HepG2 (cell line): ENCODE data around the gene DSTN. TPM values are rescaled to one million over a fixed set of nuclear protein-coding genes. Genes with fewer than 3 reads are reported as not detected.
A peak's percentile ranks its signal among the peaks of the same experiment; 100 is the strongest.

Experiments used
- CSRNP1 ChIP-seq: sonication (generic); formaldehyde crosslinking; IDR thresholded peaks from 2 replicates; pipeline ENCODE4 v1.8.1; 2023; ENCODE audit warnings: mild to moderate bottlenecking, missing genetic modification reagents
- EED ChIP-seq: sonication (generic); formaldehyde crosslinking; IDR thresholded peaks from 2 replicates; pipeline ENCODE4 v1.5.0; 2020; ENCODE audit warnings: mild to moderate bottlenecking, missing genetic modification reagents
- FOXA3 ChIP-seq: IDR thresholded peaks from 2 replicates; pipeline ENCODE4 v1.6.1; 2016; ENCODE audit warnings: missing genetic modification reagents, missing compliant biosample characterization
- FOXP4 ChIP-seq: sonication (generic); formaldehyde crosslinking; IDR thresholded peaks from 2 replicates; pipeline ENCODE4 v1.4.0; 2020; ENCODE audit warnings: missing genetic modification reagents
- KAT8 ChIP-seq: IDR thresholded peaks from 2 replicates; pipeline ENCODE4 v1.6.1; 2016; ENCODE audit warnings: missing genetic modification reagents, missing compliant biosample characterization
- MTF1 ChIP-seq: sonication (generic); formaldehyde crosslinking; IDR thresholded peaks from 2 replicates; pipeline ENCODE4 v1.5.0; 2020; ENCODE audit warnings: missing genetic modification reagents
- MTF2 ChIP-seq: sonication (generic); formaldehyde crosslinking; IDR thresholded peaks from 2 replicates; pipeline ENCODE4 v1.5.0; 2020; ENCODE audit warnings: missing genetic modification reagents, borderline replicate concordance
- MYNN ChIP-seq: sonication (generic); formaldehyde crosslinking; IDR thresholded peaks from 2 replicates; pipeline ENCODE4 v1.4.0; 2020; ENCODE audit warnings: mild to moderate bottlenecking, low read depth, missing genetic modification reagents
- NR2F1 ChIP-seq, 2 experiments: fragments of 450-650 bp in 1 of 2; formaldehyde crosslinking in 1 of 2; IDR thresholded peaks; 2 replicates each; pipeline versions ENCODE4 v1.5.0 to v1.6.1; 2016 to 2020; ENCODE audit warnings: mild to moderate bottlenecking in 1 of 2, missing compliant biosample characterization in 1 of 2, missing genetic modification reagents in 1 of 2, moderate library complexity in 1 of 2
- RCOR2 ChIP-seq: IDR thresholded peaks from 2 replicates; pipeline ENCODE4 v1.6.1; 2016; ENCODE audit warnings: missing biosample characterization, missing genetic modification reagents
- SRSF4 ChIP-seq: fragments of 200-400 bp; formaldehyde crosslinking; IDR thresholded peaks from one replicate; pipeline ENCODE4 v1.6.1; 2018; ENCODE audit warnings: mild to moderate bottlenecking, low read depth, low read length, moderate library complexity; ENCODE audit not compliant: poor library complexity, severe bottlenecking
- STAT5B ChIP-seq: sonication (generic); formaldehyde crosslinking; IDR thresholded peaks from 2 replicates; pipeline ENCODE4 v1.4.0; 2020; ENCODE audit warnings: missing genetic modification reagents
- TRIM24 ChIP-seq: sonication (generic); formaldehyde crosslinking; IDR thresholded peaks from 2 replicates; pipeline ENCODE4 v1.8.0; 2022; ENCODE audit warnings: mild to moderate bottlenecking, missing genetic modification reagents
- U2AF1 ChIP-seq: fragments of 200-400 bp; formaldehyde crosslinking; optimal IDR thresholded peaks from 2 replicates; pipeline ENCODE3; 2017; ENCODE audit warnings: mild to moderate bottlenecking, low read depth, low read length
- YEATS4 ChIP-seq: sonication (generic); formaldehyde crosslinking; IDR thresholded peaks from 2 replicates; pipeline ENCODE4 v1.4.0; 2020; ENCODE audit warnings: missing genetic modification reagents, borderline replicate concordance
- ZEB1 ChIP-seq: IDR thresholded peaks from 2 replicates; pipeline ENCODE4 v1.6.1; 2012; ENCODE audit warnings: mild to moderate bottlenecking, low read depth, inconsistent platforms; ENCODE audit not compliant: insufficient replicate concordance
- ZNF256 ChIP-seq: sonication (generic); formaldehyde crosslinking; conservative IDR thresholded peaks from 2 replicates; pipeline ENCODE4 v1.4.0; 2020; ENCODE audit warnings: missing genetic modification reagents
- ZNF496 ChIP-seq: sonication (generic); formaldehyde crosslinking; IDR thresholded peaks from 2 replicates; pipeline ENCODE4 v1.8.1; 2023; ENCODE audit warnings: mild to moderate bottlenecking, moderate library complexity, missing genetic modification reagents; ENCODE audit not compliant: insufficient replicate concordance
- ZNF510 ChIP-seq: sonication (generic); formaldehyde crosslinking; IDR thresholded peaks from 2 replicates; pipeline ENCODE4 v1.4.0; 2020; ENCODE audit warnings: low read depth, mild to moderate bottlenecking, missing genetic modification reagents
- ZNF563 ChIP-seq: sonication (generic); formaldehyde crosslinking; IDR thresholded peaks from 2 replicates; pipeline ENCODE4 v1.8.0; 2022; ENCODE audit warnings: mild to moderate bottlenecking, moderate library complexity, missing genetic modification reagents
- ZNF580 ChIP-seq: IDR thresholded peaks from 2 replicates; pipeline ENCODE4 v1.6.1; 2016; ENCODE audit warnings: low read depth, borderline replicate concordance
- ZNF782 ChIP-seq: sonication (generic); formaldehyde crosslinking; IDR thresholded peaks from 2 replicates; pipeline ENCODE4 v1.4.0; 2020; ENCODE audit warnings: missing genetic modification reagents, mild to moderate bottlenecking, borderline replicate concordance
- polyA plus RNA-seq, 8 experiments: library from polyadenylated mRNA; depleted of rRNA in 3 of 8; stranded (reverse) in 7 of 8; unstranded in 1 of 8; fragments of >200 nt; fragmentation: Illumina TruSeq in 4 of 8; extraction: Trizol in 4 of 8; gene quantifications; 2 replicates each; pipeline versions ENCODE4 v1.2.1 to v1.2.3, GENCODE V29; 2011 to 2016; ENCODE audit warnings: low read depth in 4 of 8, missing spikeins in 1 of 8, mixed read lengths in 1 of 8; ENCODE audit not compliant: insufficient read depth in 1 of 8
- total RNA-seq, 5 experiments: library from RNA; depleted of rRNA; stranded (reverse); fragments of >200 nt; fragmentation: Illumina TruSeq; extraction: Trizol; gene quantifications; 2 replicates each; pipeline ENCODE4 v1.2.3, GENCODE V29; 2016; ENCODE audit warnings: low read depth in 1 of 5
- TF ChIP-seq, protein P1 (sequence below): sonication (generic); formaldehyde crosslinking; IDR thresholded peaks from 2 replicates; pipeline ENCODE4 v1.5.1; 2020; ENCODE audit warnings: missing genetic modification reagents, mild to moderate bottlenecking, borderline replicate concordance
- TF ChIP-seq, protein P2 (sequence below): sonication (generic); formaldehyde crosslinking; IDR thresholded peaks from 2 replicates; pipeline ENCODE4 v1.4.0; 2020; ENCODE audit warnings: mild to moderate bottlenecking, missing genetic modification reagents

The DSTN gene
- total and polyA plus RNA-seq, 2 of the 13 experiments (the other 11 are each of a cell fraction or from before 2014, with no cell fraction given), result 27.6 to 106 TPM

- peak; percentile 72 for TF ChIP-seq YEATS4
- no peak for TF ChIP-seq MTF1 (CRISPR knock-in tag)
- no peak for TF ChIP-seq CSRNP1 (CRISPR knock-in tag)
- TF ChIP-seq ZNF563 (CRISPR knock-in tag), result no peak
- TF ChIP-seq FOXP4 (CRISPR knock-in tag), result peak; percentile 71
- no peak for TF ChIP-seq ZEB1
- TF ChIP-seq ZNF580, result 0 out of 2 replicates have a peak, but pooled peaks have one; percentile 67
- TF ChIP-seq, protein P1, sequence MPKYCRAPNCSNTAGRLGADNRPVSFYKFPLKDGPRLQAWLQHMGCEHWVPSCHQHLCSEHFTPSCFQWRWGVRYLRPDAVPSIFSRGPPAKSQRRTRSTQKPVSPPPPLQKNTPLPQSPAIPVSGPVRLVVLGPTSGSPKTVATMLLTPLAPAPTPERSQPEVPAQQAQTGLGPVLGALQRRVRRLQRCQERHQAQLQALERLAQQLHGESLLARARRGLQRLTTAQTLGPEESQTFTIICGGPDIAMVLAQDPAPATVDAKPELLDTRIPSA (CRISPR knock-in tag), result no peak
- no peak for TF ChIP-seq STAT5B
- no peak for TF ChIP-seq MYNN
- no peak for TF ChIP-seq SRSF4
- 0 out of 4 replicates have a peak, but pooled peaks of 1 of the 2 experiments have one; percentile 50 for TF ChIP-seq NR2F1 (CRISPR knock-in tag; IDR thresholded peaks at IDR 0.05)
- no peak for TF ChIP-seq U2AF1
- TF ChIP-seq KAT8 (CRISPR knock-in tag), result peak; percentile 70
- peak; percentile 32; the same call in 1 of the 2 replicates for TF ChIP-seq RCOR2 (CRISPR knock-in tag)
- TF ChIP-seq TRIM24, result no peak
- TF ChIP-seq FOXA3 (CRISPR knock-in tag), result 0 out of 2 replicates have a peak, but pooled peaks have one; percentile 45
- no peak for TF ChIP-seq ZNF510 (CRISPR knock-in tag)
- no peak for TF ChIP-seq EED (CRISPR knock-in tag)
- TF ChIP-seq, protein P2, sequence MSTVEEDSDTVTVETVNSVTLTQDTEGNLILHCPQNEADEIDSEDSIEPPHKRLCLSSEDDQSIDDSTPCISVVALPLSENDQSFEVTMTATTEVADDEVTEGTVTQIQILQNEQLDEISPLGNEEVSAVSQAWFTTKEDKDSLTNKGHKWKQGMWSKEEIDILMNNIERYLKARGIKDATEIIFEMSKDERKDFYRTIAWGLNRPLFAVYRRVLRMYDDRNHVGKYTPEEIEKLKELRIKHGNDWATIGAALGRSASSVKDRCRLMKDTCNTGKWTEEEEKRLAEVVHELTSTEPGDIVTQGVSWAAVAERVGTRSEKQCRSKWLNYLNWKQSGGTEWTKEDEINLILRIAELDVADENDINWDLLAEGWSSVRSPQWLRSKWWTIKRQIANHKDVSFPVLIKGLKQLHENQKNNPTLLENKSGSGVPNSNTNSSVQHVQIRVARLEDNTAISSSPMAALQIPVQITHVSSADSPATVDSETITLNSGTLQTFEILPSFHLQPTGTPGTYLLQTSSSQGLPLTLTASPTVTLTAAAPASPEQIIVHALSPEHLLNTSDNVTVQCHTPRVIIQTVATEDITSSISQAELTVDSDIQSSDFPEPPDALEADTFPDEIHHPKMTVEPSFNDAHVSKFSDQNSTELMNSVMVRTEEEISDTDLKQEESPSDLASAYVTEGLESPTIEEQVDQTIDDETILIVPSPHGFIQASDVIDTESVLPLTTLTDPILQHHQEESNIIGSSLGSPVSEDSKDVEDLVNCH, result no peak
- no peak for TF ChIP-seq ZNF496 (CRISPR knock-in tag)
- no peak for TF ChIP-seq MTF2 (CRISPR knock-in tag)
- TF ChIP-seq ZNF782 (CRISPR knock-in tag), result no peak; the same call in 1 of the 2 replicates
- TF ChIP-seq ZNF256 (CRISPR knock-in tag), result peak; percentile 78; the same call in 1 of the 2 replicates
Observed at GRCh38 chr20:17568972-17569521, 828 bp upstream of the DSTN start (continued).
